HG02763 (cell line): ENCODE data around the gene LAD1.

Experiments
- ATAC-seq: cut with Tn5 transposase; IDR thresholded peaks from one replicate; pipeline ENCODE4 v1.9.1; 2021; ENCODE audit warnings: mild to moderate bottlenecking, moderate library complexity; ENCODE audit not compliant: unreplicated experiment

The LAD1 gene

GRCh38 chr1:201366696-201367095 lies 32.4 kb downstream of the LAD1 start:
- no peak for ATAC-seq

DNA sequence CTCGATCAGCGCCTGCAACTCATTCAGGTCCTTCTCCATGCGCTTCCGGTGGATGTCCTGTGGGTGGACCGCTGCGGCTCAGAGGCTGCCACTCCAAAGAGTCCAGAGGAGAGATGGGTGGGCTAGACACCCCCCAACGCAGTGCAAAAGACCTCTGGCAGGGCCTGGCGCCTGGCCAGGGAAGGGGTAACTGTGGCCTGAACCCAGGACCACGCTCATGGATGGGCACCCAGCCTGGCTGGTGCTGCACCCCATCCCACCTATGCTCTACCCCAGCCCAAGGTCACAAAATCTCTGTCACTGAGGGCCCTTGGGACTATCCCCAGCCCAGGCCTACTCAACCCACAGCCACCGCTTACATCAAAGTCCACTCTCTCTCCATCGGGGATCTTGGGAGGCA lies 33.9 kb downstream of the LAD1 start:
- ATAC-seq = no peak

- no peak for ATAC-seq
Measured at GRCh38 chr1:201364808-201365105, 34.4 kb downstream of the LAD1 start.

DNA sequence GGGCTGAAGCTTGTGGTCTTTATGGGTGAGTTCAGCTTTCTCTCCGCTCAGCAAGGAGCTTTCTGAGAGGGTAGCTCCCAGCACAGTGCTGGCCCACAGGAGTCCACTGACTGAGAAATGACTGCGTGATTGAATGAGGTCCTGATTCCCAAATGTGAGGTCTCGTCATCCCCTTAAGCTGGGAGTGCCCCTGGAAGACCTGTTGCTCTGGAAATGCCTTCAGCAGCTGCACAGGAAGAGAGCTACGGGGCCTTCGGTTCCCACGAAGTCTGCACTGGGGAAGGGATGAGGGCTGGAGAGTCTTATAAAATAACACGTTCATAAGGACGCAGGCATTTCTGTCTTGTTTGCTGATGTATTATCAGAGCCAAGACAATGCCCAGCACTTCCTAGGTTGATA lies 35.7 kb downstream of the LAD1 start:
- no peak for ATAC-seq

DNA sequence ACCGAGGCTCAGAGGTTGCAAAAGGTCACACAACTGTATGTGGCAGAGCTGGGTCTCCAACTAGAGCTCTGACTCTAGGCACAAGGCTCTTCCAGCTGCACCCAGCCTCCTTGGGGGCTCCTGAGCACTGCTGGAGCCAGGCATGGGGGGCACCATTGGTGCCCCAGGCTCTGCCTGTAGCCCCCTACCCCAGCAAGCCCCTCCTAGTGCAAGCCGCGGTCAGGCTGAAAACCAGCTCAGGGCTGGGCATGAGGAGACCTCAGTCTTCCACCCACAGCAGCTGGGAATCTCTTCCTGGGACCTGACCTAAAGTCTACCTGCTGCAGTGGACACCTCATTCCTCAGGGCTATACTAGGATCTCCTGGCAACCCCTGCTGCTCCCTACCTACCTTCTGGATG lies 36.2 kb downstream of the LAD1 start:
- no peak for ATAC-seq

- no peak for ATAC-seq
Measured at GRCh38 chr1:201361652-201362504, 37.2 kb downstream of the LAD1 start.

DNA sequence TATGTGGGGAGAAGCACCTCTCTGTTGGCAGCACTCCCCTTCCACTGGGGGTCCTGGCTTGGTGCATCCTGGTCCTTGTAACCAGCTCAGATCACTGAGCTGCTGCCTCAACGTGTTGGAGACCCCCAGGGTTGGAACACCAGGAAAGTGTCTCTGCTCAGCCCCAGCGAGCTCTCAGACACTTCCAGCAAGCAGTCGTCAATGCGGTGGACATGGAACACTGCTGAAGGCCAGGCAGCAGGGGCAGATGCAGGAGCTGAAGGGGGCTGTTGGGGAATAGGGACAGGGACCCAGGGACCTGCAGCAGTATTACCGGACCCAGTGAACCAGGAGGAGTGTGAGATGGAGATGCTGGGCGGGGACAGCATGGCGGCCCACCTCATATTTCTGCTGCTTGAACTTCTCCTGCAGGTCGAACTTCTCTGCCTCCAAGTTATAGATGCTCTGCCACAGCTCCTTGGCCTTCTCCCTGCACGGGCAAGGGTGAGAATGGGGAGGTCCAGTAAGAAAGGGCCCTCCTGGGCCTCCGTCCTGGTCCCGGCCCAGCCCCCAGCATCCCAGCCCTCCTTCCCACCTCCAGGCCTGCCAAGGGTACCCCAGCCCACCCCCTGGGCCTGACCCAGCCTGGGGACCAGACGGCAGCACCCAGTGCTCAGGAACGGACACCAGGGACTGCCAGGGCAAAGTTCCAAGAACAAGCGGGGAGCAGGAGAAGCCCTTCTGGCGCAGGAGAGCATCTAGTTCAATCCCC lies 38.0 kb downstream of the LAD1 start:
- no peak for ATAC-seq

DNA sequence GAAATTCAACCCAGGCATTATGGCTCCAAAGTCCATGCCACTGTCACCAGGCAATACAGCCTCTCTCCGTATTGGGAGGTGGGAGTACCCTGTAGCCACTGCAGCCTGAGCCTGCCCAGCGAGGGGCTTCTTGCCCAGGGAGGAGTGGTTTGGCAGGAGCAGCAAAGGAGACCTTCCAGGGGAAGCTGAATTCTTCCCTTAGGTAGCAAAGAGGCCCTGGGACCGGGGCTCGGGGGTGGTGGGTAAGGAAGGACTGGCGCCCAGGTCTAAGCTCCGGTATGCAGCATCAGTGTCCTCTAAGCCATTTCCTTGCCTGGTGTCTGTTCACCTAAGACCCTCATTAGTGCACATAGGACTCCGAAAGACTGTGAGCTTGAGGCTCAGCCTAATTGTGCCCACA lies 38.6 kb downstream of the LAD1 start:
- no peak for ATAC-seq

- ATAC-seq = no peak
Measured at GRCh38 chr1:201359873-201360210, 39.3 kb downstream of the LAD1 start.

GRCh38 chr1:201359031-201359872 lies 39.9 kb downstream of the LAD1 start:
- no peak for ATAC-seq

DNA sequence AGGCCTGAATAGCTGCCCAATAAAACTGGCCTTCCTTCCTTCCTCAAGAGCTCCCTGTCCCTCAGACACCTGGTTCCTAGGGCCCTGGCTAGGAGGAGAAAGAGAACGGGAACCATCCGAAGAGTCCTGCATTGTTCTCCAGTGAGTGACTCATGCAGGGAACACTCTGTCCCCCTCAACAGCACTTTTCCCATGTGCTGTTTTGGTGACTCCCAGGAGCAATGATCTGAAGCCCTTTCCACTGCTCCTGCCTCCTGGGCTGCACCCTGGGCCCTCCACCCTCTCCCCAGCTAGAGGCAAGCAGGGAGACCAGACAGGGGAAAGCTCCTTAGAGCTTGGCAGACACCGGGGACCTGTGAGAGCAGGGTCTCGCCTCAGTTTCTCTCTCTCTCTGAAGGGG lies 40.5 kb downstream of the LAD1 start:
- ATAC-seq = no peak

DNA sequence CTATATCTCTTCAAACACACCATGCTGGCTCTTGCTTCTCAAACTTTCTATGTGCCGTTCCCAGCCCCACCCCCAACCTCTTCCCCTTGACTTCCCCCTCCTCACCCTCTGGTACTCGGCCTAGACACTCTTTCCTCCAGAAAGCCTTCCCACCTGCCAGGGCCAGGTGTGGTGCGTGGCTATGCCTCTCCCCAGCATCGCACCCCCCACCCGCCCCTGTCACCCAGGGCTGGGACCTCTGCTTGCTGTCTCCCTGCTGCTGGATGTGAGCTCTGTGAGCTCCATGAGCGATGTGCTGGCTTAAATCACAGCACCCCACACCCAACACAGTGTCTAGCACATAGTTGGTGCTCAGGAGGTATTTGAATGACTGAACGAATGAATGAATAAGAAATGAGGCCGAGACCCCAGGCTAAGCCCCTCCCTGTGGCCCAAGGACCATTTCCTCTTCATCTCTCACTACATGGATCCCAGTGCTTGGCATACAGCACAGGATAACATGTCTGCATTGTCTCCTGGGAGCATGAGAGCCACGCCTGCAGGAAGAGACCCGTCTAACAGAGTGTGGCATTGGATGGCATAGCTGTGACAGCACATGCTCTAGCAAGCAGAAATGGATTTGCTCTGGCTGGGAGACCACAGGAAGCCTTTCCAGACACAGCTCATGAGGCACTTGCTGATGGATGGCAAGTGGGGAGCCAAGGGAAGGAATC lies 41.3 kb downstream of the LAD1 start:
- ATAC-seq = no peak

DNA sequence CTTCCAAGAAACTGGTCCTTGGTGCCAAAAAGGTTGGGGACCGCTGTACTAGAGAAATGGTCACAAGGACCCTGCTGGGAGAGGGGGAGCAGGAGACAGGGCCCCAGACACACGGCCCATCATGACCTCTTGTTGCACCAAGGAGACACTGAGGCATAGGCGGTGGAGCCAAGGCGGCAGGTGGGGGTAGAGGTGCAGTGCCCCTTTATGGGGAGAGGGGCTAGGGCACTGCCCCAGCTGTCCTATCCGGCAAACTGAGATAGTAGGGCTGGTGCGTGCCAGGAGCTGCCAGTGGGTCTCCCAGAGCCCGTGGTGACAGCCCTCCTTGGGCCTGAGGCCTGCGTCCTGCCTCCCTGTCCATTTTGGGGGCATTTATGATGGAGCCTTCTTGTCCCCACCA lies 41.9 kb downstream of the LAD1 start:
- no peak for ATAC-seq

GRCh38 chr1:201356701-201357100 lies 42.4 kb downstream of the LAD1 start:
- ATAC-seq = no peak

DNA sequence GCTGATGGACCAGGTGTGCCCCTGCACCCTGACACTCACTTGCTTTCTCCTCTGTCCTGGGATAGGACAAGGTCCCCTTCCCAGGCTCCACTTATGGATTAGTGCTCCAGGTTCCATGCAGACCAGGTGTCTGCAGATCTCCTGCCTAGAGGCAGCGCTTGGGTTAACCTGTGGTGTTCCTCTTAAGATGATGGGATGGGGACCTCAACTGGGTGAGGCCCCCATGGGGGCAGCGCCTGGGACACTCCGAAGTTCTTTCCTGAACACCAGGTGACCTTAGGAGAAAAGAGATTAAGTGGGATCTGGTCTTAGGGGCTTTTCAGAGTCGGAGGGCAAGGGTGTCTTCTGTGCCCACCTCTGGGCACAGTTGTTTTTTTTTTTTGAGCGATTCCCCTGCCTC lies 42.9 kb downstream of the LAD1 start:
- no peak for ATAC-seq

DNA sequence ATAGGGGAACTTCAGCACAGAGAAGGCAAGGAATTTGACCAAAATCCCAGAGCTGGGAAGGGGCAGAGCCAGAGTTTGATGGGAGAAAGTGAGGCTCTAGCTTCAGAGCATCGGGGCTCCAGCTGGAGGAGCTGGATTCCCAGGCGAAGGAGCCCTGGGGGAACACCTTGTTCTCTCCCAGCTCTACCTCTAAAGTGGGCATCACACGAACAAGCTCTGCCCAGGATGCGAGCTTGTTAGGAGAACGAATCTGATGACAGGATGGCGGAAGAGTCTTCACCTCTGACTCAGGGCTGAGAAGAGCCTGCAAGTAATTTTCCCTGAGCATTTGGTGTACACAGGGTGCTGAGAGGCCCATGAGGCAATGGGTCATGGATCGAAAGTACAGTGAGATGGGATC lies 43.7 kb downstream of the LAD1 start:
- no peak for ATAC-seq

GRCh38 chr1:201354901-201355295 lies 44.2 kb downstream of the LAD1 start:
- no peak for ATAC-seq

GRCh38 chr1:201354151-201354900 lies 44.8 kb downstream of the LAD1 start:
- no peak for ATAC-seq

DNA sequence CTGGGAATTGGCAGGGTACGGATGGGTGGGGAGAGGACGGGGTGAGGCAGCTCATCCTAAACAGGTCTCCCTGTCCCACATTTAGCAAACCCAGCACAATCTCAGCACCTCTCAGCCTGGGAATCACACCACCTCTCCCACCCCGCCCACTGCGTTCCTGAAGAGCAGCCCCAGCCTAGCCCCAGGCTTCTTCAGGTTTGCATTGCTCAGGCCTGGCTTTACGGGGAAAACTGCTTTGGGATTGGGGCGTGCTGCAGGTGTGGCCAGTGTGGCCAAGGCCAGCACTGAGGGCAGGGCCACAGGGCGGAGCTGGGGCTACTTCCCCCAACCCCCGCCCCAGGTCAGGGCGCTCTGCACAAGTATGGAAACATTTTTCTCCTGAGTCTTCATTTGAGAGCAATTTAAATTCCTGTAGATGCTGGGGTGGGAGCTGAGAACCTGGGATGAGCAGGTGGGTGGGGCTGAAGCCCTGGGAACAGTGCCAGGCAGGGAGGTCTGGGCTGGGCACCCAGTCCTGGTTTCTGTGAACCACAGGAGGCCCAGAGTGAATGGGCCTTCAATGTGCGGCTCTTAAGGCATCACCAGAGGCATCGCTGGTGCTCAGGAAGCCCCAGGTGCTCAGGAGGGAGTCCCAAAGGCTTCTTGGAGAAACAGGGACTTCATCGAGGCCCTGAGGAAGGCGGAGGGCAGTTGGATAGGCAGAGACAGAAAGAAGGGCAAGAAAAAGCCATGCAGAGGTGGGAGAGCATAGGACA lies 45.8 kb downstream of the LAD1 start:
- no peak for ATAC-seq

GRCh38 chr1:201351617-201352016 lies 47.5 kb downstream of the LAD1 start:
- no peak for ATAC-seq
